GM21619 (cell line): ENCODE measurements around the gene CNFN.
"Not testable (repeated sequence)": the region's sequence is repeated elsewhere in the genome, so short reads cannot be mapped to it uniquely, and the experiment has no call there.

Experiments
- ATAC-seq: cut with Tn5 transposase; IDR thresholded peaks from one replicate; pipeline ENCODE4 v1.9.1; 2021; ENCODE audit not compliant: unreplicated experiment

CNFN gene

GRCh38 chr19:42352301-42353259 is 37.5 kb downstream of the CNFN start:
- no peak for ATAC-seq

GRCh38 chr19:42351079-42351735 is 38.9 kb downstream of the CNFN start:
- ATAC-seq = no peak

- ATAC-seq = no peak
Measured at GRCh38 chr19:42350417-42350816, 39.7 kb downstream of the CNFN start.

GRCh38 chr19:42349378-42350107 is 40.6 kb downstream of the CNFN start:
- ATAC-seq = no peak

- no peak for ATAC-seq
Measured at GRCh38 chr19:42348211-42348610, 41.9 kb downstream of the CNFN start.

GRCh38 chr19:42345191-42345812 is 44.8 kb downstream of the CNFN start:
- no peak for ATAC-seq

GRCh38 chr19:42344336-42344893 is 45.7 kb downstream of the CNFN start:
- ATAC-seq = no peak

GRCh38 chr19:42343344-42344110 is 46.6 kb downstream of the CNFN start:
- no peak for ATAC-seq

- ATAC-seq = not testable (repeated sequence)
Measured at GRCh38 chr19:42339922-42340321, 50.2 kb downstream of the CNFN start.

- ATAC-seq = not testable (repeated sequence)
Measured at GRCh38 chr19:42339126-42339860, 50.8 kb downstream of the CNFN start.
